NCI-H345 treated with DMSO at 0.1 percent for 48 hours (cell line): Measurements from ENCODE around the gene DIS3L.
"Not testable (repeated sequence)": the region's sequence is repeated elsewhere in the genome, so short reads cannot be mapped to it uniquely, and the experiment has no call there.

Experiments
- DNase-seq: peaks from one replicate; lab custom pipeline; 2025; ENCODE audit not compliant: unreplicated experiment; lab: John Stamatoyannopoulos, UW

The DIS3L gene

GRCh38 chr15:66293419-66294156 is at the start of gene DIS3L:
TSS of gene DIS3L (plus strand) at chr15:66293568. CDS start at chr15:66293597, 29 bp downstream.
- peak; percentile 17 for DNase-seq

GRCh38 chr15:66245832-66246231 is 47.5 kb upstream of the DIS3L start:
- DNase-seq, result not testable (repeated sequence)

DNA sequence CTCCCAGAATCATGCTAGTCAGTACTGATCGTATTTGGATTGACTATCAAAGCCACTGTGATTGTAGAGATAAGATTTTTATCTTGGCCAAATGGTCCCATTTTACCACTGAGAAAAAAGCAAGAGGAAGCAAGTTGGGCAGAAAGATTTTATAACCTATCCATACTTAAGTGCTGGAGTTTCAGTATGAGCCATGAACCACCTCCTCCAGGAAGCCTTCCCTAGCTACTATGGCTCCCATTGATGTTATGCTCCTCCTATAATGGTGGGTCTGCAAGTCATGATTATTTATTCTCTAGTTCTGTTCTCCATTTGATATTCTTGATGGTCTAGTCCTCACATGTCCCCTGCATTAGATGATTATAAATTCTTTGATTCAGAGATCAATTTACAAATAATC is 46.4 kb upstream of the DIS3L start:
- DNase-seq, result no peak

GRCh38 chr15:66249605-66250174 is 43.7 kb upstream of the DIS3L start:
- DNase-seq, result no peak

GRCh38 chr15:66251065-66251789 is 42.1 kb upstream of the DIS3L start:
- no peak for DNase-seq

DNA sequence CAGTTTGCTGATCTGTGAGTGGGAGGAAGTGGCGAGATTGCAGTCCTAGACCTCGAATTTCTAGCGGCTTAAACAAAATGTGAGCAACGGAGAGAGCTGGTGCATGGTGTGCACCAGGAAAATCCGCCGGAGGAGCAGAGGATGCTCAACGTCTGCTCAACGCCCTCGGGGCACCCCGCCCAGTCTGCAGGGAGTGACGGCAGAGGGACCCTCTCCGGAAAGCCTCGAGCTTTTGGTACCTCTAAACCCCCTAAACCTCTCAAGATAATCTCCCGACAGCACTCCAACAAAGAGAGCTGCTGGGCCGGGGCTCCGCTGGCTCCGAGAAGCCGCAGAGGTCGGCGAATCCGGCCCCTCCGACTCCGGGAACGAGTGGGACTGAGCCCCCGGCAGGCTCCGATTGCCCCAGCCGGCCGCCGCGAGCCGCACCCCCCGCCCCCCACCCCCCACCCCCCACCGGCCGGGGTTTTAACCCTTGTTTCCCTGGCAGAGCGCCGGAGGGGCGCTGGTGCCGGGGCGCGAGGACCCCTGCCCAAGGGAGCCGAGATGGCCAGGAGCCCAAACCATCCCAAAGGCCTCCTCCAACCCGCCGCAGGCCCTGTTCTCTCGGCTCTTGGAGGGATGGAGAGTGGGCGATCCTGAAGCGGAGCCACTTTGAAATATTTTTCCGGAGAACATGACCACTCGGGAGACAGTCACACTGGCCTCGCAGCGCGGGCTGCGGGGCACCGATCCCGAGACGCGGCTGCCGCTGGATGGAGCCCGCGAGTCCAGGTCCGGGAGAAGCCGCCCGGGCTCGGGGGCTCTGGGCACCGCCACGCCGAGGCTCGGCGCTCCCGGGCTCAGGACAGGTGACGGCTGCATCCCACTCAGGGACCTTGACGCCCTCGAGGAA is 41.3 kb upstream of the DIS3L start:
- DNase-seq, result peak; percentile 10

- no peak for DNase-seq
Measured at GRCh38 chr15:66252685-66253417, 40.5 kb upstream of the DIS3L start.

GRCh38 chr15:66253418-66254088 is 39.8 kb upstream of the DIS3L start, which contains the start of gene MEGF11:
TSS of gene MEGF11 (minus strand) at chr15:66253750. CDS start at chr15:66128403, 125,347 bp downstream.
- DNase-seq, result no peak

DNA sequence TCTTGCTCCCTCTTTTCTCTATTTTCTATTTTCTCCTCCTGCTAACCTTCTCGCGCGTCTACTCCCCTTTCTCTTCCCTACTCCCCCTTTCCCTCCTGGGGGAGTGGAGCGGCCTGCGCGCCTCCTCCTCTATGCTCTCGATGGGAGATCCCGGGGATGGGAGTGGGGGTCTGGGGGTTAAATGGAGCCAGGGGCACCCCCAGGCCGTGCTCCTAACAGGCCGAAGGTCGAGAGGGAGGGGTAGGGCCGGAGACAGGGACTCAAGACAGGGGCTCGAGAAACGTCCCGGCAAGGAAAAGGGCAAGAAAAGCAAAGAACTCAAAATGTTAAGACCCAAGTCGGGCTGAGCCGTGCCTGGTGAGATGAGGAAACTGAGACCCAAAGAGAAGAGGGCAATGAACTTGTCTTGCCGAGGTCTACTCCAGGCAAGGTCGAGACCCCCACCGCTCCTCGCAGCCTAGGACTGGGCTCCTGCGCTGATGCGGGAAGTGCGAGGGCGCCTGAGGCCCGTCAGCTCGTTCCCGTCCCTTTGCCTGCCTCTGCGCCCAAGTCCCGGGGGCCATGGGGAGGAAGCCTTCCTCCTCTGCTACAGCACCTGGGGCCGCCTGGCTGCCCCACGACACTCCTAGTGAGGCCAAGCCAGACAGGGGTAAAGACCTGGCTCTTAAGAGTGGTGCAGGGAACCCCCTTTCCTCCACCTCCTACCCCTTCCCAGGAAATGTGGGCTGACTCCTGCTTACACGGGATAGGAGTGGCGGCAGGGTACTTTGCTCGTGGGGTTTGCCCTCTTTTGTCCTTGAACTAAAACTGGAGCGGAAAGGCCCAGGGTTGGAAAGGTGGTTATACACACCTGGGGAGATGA is 39.0 kb upstream of the DIS3L start:
- no peak for DNase-seq

DNA sequence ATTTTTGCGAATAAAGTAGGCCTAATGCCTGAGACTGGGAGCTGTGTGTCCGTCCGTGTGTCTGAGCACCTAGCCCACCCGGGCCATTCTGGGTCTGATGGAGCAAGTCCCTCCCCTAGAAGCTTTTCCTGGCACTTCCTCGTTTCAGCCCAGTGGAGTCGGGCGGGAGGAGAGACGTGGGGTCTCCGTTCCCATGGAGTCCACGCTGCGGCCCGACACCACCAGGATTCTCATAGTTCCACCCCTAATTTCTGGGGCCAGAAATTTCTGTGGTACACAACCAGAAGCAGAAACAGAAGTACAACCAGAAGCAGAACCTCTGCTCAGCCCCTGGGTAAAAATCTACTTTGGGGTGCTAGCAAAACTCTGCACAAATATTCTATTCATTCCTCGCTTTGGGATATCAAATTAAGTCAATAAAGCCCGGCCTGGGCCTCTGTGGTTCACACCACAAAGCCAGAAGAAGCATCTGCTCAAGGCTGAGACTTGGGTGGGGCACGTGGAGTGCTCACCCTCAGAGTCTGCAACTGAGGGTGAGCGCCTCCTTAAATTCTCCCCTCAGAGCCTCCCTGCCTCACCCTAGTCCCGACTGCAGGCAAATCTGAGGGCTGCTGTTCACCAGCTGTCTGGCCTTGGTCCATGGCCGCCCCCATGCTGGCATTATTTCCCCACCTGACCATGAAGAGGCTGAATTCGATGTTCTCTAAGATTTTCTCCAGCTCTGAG is 38.3 kb upstream of the DIS3L start:
- no peak for DNase-seq

- DNase-seq, result no peak
Measured at GRCh38 chr15:66256692-66257091, 36.7 kb upstream of the DIS3L start.

GRCh38 chr15:66261056-66261455 is 32.3 kb upstream of the DIS3L start:
- DNase-seq, result no peak

GRCh38 chr15:66262837-66263236 is 30.5 kb upstream of the DIS3L start:
- DNase-seq, result not testable (repeated sequence)

DNA sequence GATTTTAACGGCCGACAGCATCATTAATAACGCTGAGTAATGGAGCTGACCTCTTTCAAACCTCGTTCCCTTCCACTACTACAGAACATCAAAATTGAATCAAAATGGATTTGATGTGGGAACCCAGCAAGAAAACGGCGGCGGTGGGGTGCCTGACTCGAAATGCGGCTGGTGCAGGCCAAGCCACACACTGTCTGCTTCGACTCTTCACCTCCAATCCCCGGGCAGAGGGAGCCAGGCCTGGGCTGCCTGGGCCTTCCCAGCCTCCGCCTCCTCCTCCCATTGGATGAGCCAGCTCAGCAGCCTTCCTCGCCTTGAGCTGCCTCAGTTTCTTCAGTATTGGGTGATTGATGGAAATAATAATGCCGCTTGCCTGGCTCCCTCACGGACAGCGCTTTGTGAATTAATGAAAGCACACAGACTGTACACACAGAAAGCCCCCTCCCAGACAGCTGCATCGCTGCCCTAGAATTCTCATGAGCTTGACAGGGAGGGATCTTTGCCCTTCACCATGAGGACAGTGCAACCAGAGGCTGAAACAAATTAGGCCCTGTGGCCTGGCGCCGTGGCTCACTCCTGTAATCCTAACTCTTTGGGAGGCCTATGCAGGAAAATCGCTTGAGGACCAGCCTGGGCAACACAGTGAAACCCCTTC is 28.4 kb upstream of the DIS3L start:
- no peak for DNase-seq

DNA sequence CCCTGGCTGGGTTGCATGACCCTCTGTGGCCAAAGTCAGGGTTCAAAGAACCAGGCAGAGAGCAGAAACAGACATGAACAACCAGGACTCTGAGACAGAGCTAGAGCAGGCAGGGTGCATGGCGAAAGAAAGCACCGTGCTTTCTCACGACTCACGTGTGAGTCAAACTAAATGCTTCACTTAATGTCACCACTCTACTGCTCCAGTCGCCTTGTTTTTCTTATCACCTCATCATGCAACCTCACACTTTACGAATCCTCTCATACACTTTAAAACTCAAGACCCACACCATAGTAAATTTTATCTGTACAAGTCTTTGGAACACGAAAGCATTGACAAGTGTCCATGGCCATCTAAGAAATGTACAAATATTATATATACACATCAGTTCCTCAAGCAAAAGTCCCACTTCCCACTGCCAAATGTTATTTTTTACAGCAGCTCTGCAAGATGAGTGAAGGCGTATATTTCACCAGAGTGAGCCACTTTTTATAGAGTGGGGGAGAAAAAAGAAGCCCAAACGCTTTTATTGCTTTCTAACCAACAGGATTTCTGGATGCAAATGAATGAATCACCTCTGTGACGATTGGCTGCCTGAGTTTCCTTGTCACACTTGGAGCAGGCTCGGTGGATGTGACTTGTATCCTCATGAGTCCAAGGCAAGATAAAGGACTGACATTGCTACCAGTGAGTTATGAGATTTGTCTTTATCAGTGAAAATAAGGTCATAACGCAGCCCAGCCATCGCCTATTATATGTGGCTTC is 23.9 kb upstream of the DIS3L start:
- no peak for DNase-seq

DNA sequence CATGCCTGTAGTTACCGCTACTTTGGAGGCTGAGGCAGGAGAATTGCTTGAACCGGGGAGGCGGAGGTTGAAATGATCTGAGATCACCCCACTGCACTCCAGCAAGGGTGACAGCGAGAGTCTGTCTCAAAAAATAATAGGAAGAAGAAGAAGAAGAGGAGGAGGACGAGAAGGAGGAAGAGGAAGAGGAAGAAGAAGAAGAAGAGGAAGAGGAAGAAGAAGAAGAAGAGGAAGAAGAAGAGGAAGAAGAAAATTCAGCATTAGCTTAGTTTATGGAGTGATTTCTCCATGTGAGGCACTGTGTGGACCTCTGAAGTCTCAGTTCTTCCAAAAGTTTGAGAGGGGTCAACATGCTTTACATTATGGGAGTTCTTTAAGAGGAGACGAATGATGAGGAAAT is 22.4 kb upstream of the DIS3L start:
- no peak for DNase-seq

DNA sequence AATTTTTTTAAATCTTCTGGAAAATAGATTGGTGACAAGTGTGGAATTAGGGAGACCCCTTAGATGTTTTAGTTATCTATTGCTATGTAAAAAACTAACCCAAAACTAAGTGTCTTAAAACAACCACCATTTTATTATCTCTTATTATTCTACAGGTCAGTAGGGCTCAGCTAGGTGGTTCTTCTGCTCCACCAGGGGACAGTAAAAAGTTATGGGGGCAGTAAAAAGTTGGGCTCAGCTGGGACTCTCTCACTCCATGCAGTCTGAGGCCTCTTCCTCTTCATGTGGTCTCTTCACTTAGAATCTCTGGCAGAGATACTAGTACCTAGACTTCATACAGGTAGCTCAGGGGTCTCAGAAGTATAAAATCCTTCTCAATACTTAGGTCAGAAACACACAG is 18.0 kb upstream of the DIS3L start:
- no peak for DNase-seq
